KMS-11 (cell line): Measurements from ENCODE around the gene SOX5.

Source experiments
- H2AFZ ChIP-seq: fragments of 200-600 bp; sonication (generic); 2 replicates; pipeline ENCODE4 v1.6.1; 2016; ENCODE audit warnings: antibody characterized with exemption, mixed run types, low read depth
- H3K27ac ChIP-seq: fragments of 200-600 bp; sonication (generic); 2 replicates; pipeline ENCODE4 v1.6.1; 2016; ENCODE audit warnings: mild to moderate bottlenecking, mixed run types
- H3K27me3 ChIP-seq: fragments of 200-600 bp; sonication (generic); 2 replicates; pipeline ENCODE4 v1.6.1; 2017; ENCODE audit warnings: mild to moderate bottlenecking, low read depth, mixed run types, moderate library complexity; ENCODE audit not compliant: insufficient read depth
- H3K36me3 ChIP-seq: fragments of 200-600 bp; sonication (generic); 2 replicates; pipeline ENCODE4 v1.6.1; 2017; ENCODE audit warnings: mild to moderate bottlenecking, mixed run types; ENCODE audit not compliant: insufficient read depth
- H3K4me1 ChIP-seq: fragments of 200-600 bp; sonication (generic); 2 replicates; pipeline ENCODE4 v1.6.1; 2016; ENCODE audit warnings: mild to moderate bottlenecking, low read depth, mixed run types; ENCODE audit not compliant: poor library complexity, severe bottlenecking
- H3K4me2 ChIP-seq: fragments of 200-600 bp; sonication (generic); 2 replicates; pipeline ENCODE4 v1.7.0; 2016; ENCODE audit warnings: mild to moderate bottlenecking, mixed run types
- H3K4me3 ChIP-seq: fragments of 200-600 bp; sonication (generic); IDR thresholded peaks from 2 replicates; pipeline ENCODE4 v1.6.1; 2017; ENCODE audit warnings: low read depth, low read length, mixed read lengths; ENCODE audit not compliant: insufficient read depth
- H3K79me2 ChIP-seq: fragments of 200-600 bp; sonication (generic); 2 replicates; pipeline ENCODE4 v1.6.1; 2016; ENCODE audit warnings: low read depth, mixed run types; ENCODE audit not compliant: insufficient read depth
- H3K9ac ChIP-seq: fragments of 200-600 bp; sonication (generic); 2 replicates; pipeline ENCODE4 v1.6.1; 2016; ENCODE audit warnings: mild to moderate bottlenecking, mixed run types
- H4K20me1 ChIP-seq: fragments of 200-600 bp; sonication (generic); 2 replicates; pipeline ENCODE4 v1.6.1; 2016; ENCODE audit warnings: mild to moderate bottlenecking, mixed run types; ENCODE audit not compliant: insufficient read depth
- TF ChIP-seq, protein P1 (sequence below): fragments of 200-600 bp; sonication (generic); conservative IDR thresholded peaks from 2 replicates; pipeline ENCODE4 v1.6.1; 2017; ENCODE audit warnings: low read depth, mild to moderate bottlenecking, antibody characterized with exemption, low read length, moderate library complexity, mixed read lengths

Gene SOX5

DNA sequence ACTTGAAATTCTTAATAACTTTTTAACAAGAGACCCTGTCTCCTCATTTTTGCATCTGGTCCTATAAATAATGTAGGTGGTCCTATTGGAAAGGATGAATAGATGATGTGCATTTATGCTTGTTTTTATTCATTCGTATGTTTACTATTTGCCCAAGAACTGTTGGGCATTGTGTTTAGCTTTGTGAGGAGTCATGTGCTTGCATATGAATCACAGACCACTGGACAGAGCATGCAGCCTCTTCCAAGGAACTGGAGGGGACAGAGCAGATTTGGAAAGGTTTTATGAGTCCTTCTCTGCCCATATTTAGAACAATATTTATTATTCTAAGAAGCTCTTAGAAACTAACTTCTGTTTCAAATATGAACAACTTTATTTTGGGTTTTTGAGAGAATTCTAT lies 414.0 kb downstream of the SOX5 start:
- TF ChIP-seq, protein P1, sequence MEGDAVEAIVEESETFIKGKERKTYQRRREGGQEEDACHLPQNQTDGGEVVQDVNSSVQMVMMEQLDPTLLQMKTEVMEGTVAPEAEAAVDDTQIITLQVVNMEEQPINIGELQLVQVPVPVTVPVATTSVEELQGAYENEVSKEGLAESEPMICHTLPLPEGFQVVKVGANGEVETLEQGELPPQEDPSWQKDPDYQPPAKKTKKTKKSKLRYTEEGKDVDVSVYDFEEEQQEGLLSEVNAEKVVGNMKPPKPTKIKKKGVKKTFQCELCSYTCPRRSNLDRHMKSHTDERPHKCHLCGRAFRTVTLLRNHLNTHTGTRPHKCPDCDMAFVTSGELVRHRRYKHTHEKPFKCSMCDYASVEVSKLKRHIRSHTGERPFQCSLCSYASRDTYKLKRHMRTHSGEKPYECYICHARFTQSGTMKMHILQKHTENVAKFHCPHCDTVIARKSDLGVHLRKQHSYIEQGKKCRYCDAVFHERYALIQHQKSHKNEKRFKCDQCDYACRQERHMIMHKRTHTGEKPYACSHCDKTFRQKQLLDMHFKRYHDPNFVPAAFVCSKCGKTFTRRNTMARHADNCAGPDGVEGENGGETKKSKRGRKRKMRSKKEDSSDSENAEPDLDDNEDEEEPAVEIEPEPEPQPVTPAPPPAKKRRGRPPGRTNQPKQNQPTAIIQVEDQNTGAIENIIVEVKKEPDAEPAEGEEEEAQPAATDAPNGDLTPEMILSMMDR: no peak
- no peaks in the 10 kb centered on the region for H3K4me1 ChIP-seq
- no peak overlapping the region for H2AFZ ChIP-seq
- H3K4me2 ChIP-seq: no peak overlapping the region
- H3K36me3 ChIP-seq: no peaks in the 10 kb centered on the region
- no peak overlapping the region for H3K27ac ChIP-seq
- H4K20me1 ChIP-seq: no peaks in the 10 kb centered on the region
- no peak overlapping the region for H3K9ac ChIP-seq
- no peaks in the 10 kb centered on the region for H3K79me2 ChIP-seq
- no peak overlapping the region for H3K4me3 ChIP-seq
- H3K27me3 ChIP-seq: no peaks in the 10 kb centered on the region

DNA sequence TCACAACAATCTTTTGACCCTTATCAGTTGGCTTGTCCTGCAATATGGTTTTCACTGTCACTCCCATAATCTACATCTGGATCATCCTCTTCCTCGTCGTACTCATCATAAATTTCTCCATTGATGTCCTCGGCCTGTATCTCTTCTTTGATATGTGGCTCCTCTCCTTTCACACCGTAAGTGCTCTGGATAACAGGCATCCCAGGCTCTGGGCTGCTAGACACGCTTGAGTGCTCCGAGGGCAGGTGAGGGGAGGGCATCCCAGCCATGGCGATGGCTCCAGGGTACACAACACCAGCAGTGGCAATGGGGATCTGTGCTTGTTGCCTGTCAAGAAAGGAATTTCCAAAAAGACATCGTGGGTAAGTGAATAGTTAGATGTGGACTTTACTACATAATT lies 415.3 kb downstream of the SOX5 start:
- H3K9ac ChIP-seq: no peak overlapping the region
- H3K27me3 ChIP-seq: no peaks in the 10 kb centered on the region
- H3K79me2 ChIP-seq: no peaks in the 10 kb centered on the region
- no peak overlapping the region for H3K4me2 ChIP-seq
- no peaks in the 10 kb centered on the region for H4K20me1 ChIP-seq
- H3K36me3 ChIP-seq: no peaks in the 10 kb centered on the region
- H3K4me3 ChIP-seq: no peak overlapping the region
- no peaks in the 10 kb centered on the region for H3K4me1 ChIP-seq
- no peak overlapping the region for H3K27ac ChIP-seq
- TF ChIP-seq, protein P1: no peak
- no peak overlapping the region for H2AFZ ChIP-seq

DNA sequence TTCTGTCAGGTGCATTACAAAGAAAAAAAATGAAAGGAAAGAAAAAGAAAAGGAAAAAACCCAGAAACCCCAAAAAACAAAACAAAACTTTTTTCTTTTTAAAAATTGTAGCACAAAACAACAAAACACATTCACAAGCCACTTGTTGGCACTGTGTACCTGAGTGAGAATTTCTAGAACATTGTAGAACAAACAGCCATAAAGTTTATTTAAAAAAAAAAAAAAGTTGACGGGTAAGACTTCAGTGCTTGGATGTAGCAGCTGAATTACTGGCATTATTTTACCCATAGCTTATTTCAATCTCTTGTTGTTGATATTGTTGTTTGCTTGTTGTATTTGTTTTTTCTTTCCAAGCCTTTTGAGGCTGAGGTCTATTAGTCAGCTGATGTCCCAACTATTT lies 415.8 kb downstream of the SOX5 start:
- H3K27me3 ChIP-seq: no peaks in the 10 kb centered on the region
- no peak overlapping the region for H3K4me2 ChIP-seq
- H3K4me3 ChIP-seq: no peak overlapping the region
- no peaks in the 10 kb centered on the region for H3K79me2 ChIP-seq
- no peak overlapping the region for H3K27ac ChIP-seq
- no peak overlapping the region for H2AFZ ChIP-seq
- H3K4me1 ChIP-seq: no peaks in the 10 kb centered on the region
- H4K20me1 ChIP-seq: no peaks in the 10 kb centered on the region
- H3K36me3 ChIP-seq: no peaks in the 10 kb centered on the region
- H3K9ac ChIP-seq: no peak overlapping the region
- TF ChIP-seq, protein P1: no peak

DNA sequence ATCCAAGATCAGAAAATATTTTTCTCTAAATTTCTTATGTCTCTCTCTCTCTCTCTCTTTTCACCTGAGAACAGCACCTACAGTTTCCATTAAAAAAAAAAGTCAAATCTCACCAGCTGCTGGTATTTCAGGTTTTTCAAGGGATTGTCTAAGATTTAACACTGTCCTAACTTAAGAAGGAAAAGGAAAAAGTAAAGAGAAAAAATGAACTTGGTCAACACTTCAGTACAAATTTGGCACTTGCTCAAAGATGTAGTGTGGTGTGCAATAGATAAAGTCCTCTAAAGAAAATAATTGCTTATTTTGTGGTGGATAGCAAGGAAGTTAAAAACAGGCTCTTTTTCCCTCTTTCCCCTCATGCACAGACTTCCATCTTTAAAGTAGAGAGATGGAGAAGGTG lies 416.2 kb downstream of the SOX5 start:
- H3K36me3 ChIP-seq: no peaks in the 10 kb centered on the region
- no peaks in the 10 kb centered on the region for H3K27me3 ChIP-seq
- H3K79me2 ChIP-seq: no peaks in the 10 kb centered on the region
- H3K27ac ChIP-seq: no peak overlapping the region
- H3K4me1 ChIP-seq: no peaks in the 10 kb centered on the region
- no peaks in the 10 kb centered on the region for H4K20me1 ChIP-seq
- no peak overlapping the region for H3K4me3 ChIP-seq
- no peak overlapping the region for H2AFZ ChIP-seq
- H3K9ac ChIP-seq: no peak overlapping the region
- no peak overlapping the region for H3K4me2 ChIP-seq
- TF ChIP-seq, protein P1: no peak

DNA sequence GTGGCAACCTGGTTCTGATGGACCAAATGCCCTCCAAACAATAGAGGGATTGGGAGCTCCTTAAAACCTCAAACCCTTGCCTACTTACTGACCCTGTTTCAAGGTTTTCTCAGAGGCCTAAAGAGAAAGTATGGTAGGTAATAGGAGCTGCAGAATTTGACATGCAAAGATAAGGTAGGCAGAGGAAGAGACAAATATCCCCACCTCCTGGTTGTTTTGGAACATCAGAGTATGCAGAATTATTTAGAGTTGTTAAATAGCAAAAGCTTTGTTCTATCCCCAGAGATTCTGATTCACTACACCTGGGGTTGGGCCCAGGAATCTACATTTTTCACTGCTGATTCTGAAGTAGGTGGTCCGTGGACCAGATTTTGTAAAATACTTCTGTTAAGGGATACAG lies 421.2 kb downstream of the SOX5 start:
- Histone ChIP-seq H3K9ac (no peak overlapping the region), H3K36me3 (no peaks in the 10 kb centered on the region), H3K79me2 (no peaks in the 10 kb centered on the region), H3K27ac (no peak overlapping the region), H3K27me3 (no peaks in the 10 kb centered on the region), H3K4me3 (no peak overlapping the region), H4K20me1 (no peaks in the 10 kb centered on the region), H2AFZ (no peak overlapping the region), H3K4me1 (no peaks in the 10 kb centered on the region), H3K4me2 (no peak overlapping the region)
- TF ChIP-seq, protein P1: no peak
